ENCODE results near the gene TRAPPC12. TPM values are rescaled to one million over a fixed set of nuclear protein-coding genes. Genes with fewer than 3 reads are reported as not detected.
A peak's percentile ranks its signal among the peaks of the same experiment; 100 is the strongest.
"Not testable (repeated sequence)": the region's sequence is repeated elsewhere in the genome, so short reads cannot be mapped to it uniquely, and the experiment has no call there.

Gene TRAPPC12
- total RNA-seq, 1 donor from 2014 or later = 51.9 TPM

DNA sequence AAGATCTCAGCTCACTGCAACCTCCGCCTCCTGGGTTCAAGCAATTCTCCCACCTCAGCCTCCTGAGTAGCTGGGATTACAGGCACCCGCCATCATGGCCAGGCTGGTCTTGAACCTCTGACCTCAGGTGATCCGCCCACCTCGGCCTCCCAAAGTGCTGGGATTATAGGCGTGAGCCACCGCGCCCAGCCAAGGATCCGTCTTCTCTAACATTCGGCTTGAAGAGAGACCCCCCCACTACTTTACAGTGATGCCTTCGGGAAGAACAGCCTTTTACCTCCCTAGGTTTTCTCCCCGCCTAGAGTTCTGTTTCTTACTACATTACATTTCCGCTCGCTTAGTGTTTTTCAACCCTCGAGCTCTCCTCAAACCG is 117.2 kb downstream of the TRAPPC12 start:
- not testable (repeated sequence) for ATAC-seq
- DNase-seq (ENCODE audit: low spot score) = peak; percentile 30

DNA sequence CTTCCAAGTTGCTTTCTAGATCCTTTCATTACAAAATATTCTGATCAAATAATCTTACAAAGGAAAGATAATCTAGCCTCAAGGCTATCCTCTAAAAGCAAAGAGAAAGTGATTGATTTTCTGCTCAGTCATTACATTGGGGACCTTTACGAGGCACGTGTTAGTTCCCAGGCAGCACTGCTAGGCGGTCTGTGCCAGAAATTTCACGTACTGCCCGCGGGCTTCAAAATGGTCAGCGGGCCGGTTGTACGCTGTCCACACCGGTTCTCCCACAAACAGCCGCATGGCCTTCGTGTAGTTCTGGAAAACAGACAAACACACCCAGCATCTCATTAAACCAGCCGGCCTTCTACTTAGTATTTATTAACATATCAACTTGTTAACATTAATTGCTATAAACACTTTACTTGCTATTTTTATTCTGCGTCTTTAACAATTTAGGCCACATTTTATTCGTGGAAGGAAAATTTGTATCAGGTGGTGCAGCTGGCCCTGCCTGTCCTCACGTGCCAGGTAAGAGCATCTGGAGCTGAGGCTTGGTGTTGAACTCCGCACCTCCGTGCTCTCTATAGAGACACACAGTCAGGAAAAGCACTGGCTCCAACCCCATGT is 119.4 kb downstream of the TRAPPC12 start:
- ATAC-seq (no peak), DNase-seq (ENCODE audit: low spot score) (peak; percentile 32)

DNA sequence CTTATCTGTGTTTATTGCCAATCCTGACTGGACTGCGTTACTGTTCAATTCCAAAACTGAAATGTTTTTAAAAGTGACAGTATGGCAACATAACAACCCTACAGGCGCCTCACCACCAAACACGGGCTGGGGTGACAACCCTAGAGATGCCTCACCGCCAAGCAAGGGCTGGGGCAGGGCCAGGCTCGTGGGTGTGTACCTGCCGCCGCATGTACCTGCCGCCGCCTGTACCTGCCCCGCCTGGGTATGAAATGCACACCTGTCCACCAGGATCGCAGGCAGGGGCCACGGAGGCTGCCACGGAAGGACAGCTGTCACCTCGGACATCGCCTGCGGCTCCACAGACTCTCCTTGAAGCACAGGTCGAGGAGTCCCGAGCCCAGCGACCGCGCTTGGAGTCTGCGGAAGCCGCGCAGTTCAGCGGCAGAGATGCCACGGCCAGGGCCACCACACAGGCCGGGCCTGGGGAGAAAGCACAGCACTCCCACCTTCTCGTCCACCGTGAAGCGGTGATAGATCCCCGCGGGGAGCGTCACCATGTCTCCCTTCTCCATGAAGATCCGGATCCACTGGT is 120.9 kb downstream of the TRAPPC12 start:
- peak; percentile 31 for ATAC-seq
- peak; percentile 45 for DNase-seq (ENCODE audit: low spot score)

DNA sequence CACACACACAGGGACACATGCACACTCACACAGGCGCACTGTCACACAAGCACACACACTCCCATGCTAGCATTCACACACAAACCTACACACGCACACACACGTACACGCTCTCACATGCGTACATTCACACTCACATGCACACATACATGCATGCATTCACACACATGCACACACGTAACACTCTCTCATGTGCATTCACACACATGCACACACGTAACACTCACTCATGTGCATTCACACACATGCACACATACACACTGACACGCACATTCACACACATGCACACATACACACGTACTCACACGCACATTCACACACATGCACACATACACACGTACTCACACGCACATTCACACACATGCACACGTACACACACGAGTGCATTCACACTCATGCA is 123.6 kb downstream of the TRAPPC12 start:
- DNase-seq (ENCODE audit: low spot score) = no peak
- no peak for ATAC-seq

DNA sequence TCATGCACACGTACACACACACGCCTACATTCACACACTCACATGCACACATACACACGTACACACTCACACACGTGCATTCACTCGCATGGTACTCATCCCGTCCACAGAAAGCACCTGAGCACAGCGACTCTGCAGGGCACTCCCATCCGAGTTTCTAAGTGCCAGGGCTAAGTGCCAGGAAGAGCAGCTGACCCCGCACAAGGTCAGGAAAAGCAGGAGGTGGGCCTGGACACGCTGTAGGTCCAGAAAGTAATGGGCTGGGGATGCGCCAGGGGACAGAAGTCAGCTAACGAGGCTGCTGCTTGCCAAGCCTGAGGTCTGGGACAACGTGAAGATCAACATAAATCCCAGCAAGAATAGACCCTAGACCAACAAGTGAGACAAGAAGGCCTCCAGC is 124.0 kb downstream of the TRAPPC12 start:
- ATAC-seq (peak; percentile 48), DNase-seq (ENCODE audit: low spot score) (no peak)

DNA sequence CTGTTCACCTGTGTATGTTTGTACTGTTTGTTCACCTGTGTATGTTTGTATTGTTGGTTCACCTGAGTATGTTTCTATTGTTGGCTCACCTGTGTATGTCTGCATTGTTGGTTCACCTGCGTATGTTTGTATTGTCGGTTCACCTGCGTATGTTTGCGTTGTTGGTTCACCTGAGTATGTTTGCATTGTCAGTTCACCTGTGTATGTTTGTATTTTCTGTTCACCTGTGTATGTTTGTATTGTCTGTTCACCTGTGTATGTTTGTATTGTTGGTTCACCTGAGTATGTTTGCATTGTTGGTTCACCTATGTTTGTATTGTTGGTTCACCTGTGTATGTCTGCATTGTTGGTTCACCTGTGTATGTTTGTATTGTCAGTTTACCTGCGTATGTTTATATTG is 125.2 kb downstream of the TRAPPC12 start:
- DNase-seq (ENCODE audit: low spot score) = no peak
- no peak for ATAC-seq

DNA sequence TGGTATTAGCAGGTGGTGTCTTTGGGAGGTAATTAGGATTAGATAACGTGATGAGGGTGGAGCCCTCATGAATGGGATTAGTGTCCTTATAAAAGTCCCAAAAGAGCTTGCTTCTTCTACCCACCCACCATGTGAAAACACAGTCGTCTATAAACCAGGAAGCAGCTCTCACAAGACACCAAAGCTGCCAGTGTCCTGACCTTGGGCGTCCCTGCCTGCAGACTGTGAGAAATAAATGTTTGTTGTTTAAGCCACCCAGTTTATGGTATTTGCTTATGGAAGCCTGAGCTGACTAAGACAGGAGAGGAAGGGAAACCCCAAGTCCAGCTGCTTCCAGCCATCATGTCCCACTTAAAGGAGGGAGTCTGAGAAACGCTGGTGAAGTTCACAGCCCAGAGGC is 126.3 kb downstream of the TRAPPC12 start:
- DNase-seq (ENCODE audit: low spot score) = peak; percentile 14
- ATAC-seq = no peak

DNA sequence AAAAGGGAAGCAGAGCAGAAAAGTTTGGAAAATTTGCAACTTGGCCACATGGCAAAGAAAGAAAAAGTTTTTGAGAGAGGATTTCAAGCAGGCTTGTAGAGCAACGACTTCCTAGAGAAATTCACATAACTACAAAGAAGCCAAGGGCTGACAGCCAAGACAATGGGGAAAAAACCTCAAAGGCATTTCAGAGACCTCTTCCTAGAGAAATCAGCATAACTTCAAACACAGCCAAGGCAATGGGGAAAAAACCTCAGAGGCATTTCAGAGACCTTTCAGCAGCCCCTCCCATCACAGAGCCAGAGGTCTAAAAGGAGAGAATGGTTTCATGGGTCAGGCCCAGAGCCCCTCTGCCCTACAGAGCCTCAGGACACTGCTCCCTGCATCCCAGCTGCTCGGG is 132.6 kb downstream of the TRAPPC12 start:
- DNase-seq (ENCODE audit: low spot score) = no peak
- ATAC-seq = no peak

DNA sequence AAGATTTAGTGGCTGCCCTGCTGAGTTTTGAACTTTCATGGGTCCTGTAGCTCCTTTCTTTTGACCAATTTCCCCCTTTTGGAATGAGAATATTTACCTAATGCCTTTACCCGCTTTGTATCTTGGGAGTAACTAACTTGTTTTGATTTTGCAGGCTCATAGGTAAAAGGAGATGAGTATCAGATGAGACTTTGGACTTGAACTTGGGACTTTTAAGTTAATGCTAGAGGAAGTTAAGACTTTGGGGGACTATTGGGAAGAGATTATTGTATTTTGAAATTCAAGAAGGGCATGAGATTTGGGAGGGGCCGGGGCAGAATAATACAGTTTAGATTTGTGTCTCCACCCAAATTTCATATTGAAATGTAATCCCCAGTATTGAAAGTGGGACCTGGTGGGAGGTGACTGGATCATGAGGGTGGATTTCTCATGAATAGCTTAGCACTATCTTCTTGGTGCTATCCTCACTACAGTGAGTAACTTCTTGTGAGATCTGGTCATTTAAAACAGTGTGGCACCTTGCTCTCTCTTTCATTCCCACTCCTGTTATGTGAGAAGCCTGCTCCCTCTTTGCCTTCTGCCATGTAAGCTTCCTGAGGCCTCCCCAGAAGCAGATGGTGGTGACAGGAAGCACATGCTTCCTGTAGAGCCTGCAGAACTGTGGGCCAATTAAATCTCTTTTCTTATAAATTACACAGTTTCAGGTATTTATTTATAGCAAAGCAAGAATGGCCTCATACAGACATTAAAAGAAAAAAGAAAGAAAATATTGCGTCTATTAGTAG is 133.7 kb downstream of the TRAPPC12 start:
- ATAC-seq (no peak), DNase-seq (ENCODE audit: low spot score) (peak; percentile 8)

DNA sequence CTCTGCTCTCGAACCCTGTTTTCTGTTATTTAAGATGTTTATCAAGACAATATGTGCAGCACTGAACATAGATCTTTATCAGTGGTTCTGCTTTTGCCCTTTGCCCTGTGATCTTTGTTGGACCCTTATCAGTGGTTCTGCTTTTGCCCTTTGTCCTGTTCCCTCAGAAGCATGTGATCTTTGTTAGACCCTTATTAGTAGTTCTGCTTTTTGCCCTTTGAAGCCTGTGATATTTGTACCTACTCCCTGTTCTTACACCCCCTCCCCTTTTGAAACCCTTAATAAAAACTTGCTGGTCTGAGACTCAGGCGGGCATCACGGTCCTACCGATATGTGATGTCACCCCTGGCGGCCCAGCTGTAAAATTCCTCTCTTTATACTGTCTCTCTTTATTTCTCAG is 135.9 kb downstream of the TRAPPC12 start:
- ATAC-seq = not testable (repeated sequence)
- peak; percentile 39 for DNase-seq (ENCODE audit: low spot score)

DNA sequence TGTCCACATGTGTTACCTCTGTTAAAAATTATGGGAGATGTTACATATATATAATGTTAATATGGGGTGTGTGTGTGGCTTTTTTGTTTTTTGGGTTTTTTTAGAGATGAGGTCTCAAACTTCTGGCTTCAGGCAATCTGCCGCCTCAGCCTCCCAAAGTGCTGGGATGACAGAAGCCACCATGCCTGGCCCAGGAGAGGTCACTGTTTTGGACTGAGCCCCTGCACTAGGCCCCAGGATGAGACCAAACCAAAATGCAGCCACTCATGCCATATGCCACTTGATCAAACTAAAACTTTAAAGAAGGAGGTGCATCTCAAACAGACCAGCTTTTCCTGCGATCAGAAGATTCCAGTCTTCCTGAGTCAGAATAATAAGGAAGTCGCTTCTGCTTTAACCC is 137.3 kb downstream of the TRAPPC12 start:
- ATAC-seq (no peak), DNase-seq (ENCODE audit: low spot score) (peak; percentile 39)

DNA sequence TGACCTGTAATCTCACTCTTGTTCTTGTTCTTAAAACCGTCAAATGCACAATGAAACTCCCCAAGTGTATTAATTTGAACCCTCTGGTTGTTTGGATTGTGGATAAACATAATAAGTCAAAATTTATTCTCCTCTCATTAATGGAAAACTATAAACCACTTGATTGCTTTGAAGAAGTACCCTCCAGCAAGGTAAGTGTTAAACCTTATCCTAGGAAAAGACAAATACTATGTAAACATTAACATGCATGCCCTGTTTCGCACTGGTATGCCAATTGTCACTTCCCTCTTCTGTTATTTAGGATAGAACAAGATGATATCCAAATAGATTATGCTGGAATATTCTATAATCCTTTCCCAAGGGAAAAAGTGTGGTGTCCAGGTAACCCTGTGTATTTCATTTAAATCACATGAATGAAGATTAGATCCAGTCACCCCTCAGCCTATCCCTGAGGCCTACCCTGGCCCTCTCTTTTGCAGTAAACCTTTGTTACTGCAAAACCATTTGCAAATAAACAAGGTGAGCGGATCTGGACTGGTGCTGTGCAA is 138.5 kb downstream of the TRAPPC12 start:
- ATAC-seq (no peak), DNase-seq (ENCODE audit: low spot score) (no peak)

DNA sequence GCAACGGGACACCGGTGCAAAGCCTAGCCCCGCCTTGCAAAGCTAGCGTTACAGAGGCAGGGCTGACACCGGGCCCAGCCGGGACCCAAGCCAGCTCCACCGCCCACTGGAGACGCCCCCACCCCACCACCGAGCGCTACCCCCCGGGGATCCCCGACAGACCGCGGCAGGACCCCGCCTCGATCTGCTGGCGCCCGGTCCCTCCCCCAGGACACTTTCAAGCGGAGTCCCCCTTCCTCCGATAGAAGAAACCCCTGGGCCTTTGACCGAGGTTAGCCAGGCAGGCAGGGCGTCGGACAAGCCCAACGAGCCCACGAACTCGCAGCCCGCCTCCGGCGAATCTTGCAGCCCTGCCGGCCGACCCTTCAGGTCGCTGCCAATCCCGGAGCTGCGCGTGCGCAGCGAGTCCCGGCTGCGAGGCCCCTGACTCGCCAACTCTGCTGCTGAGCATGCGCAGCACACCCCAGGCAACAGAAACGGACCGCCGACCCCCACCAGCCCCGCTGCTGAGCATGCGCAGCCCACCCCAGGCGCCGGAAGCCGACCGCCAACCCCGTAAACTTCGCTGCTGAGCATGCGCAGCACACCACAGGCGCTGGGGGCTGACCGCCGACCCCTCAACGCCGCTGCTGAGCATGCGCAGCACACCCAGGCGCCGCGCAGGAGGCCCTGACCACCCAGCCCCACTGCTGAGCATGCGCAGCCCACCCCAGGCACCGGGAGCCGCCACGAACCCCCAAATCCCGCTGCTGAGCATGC is 139.2 kb downstream of the TRAPPC12 start:
- DNase-seq (ENCODE audit: low spot score) (peak; percentile 97), ATAC-seq (peak; percentile 73)

DNA sequence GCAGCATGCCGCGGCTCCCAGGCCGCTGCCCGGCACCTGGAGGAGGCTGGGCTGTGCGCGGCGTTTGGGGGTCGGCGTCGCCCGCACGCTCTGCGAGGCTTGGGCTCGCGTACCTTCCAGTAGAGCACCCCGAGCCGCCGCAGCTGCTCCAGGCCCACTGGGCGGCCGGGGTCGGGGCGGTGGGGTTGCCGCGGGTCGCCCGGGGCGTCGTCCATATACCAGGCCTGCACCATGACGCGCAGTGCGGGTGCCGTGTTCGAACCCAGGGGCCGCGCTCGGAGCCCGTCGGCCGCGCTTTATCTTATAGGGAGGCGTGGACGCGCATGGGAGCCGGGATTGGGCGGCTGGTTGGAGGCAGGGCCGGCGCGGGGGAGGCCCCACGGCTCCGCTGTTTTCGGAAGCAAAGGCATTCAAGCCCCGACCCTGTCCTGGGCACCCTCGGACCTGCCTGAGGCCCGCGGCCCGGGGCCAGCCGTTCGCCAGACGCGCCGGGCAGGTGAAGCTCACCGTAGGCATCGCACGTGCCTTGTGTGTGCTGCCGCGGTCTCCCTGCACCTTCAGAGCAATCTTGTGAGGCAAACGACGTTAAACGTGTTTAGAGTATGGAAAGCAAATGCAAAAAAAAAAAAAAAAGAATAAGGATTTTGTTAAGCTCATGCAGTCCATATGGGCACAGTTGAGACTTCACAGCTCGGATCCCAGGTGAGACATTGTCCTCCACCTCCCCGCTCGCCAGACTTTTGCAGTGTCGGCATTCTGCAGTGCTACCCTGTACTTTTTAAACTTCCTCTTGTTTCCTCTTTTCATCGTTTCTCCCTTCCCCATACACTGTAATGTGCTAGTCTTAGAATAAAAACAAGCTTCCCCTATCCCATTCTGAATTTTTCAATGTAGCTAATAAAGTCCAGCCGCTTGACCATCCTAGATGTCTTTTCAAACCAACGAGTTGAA is 140.0 kb downstream of the TRAPPC12 start, which contains the start of gene ADI1:
TSS of gene ADI1 (minus strand) at position 277 of the 951 bp plus-strand sequence. CDS start at position 233, 44 bp downstream.
- DNase-seq (ENCODE audit: low spot score) (peak; percentile 95), ATAC-seq (peak; percentile 82)

DNA sequence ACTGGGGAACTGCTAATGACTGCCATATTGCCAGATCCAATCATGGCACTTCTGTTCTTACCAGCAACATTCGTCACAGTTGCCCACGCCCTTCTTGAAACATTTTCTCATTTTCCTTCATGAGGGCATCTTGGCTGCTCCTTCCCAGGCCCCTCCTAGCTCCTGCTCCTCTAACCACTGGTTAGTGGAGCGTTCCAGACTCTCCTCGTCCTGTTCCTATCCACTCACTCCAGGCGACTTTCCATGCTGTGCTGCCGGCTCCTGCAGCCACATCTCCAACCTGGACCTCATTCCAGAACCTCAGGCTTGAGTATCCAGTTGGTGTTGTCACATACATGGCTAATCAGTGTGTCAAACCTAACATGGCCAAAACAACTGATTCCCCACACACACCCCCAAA is 141.1 kb downstream of the TRAPPC12 start:
- DNase-seq (ENCODE audit: low spot score) (no peak), ATAC-seq (no peak)

DNA sequence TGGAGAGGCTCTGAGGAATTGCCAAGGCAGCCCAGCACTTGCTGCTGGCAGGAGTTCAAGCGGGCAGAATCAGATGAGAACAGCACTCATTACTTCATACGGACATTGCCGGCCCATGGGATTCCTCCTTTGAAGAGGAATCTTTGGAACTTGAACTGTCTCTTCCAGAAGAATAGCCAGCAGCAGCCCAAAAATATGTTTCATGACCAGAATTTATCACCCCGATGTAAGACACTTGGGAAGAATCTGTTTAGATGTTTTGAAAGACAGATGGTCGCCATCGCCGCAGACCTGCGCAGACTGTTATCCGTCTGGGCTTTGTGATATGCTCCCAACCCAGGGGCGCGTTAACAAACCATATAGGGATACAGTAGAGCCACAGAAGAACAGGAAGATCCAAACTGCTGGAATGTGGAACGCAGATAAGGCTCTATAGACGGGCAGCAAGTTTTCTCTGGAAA is 143.5 kb downstream of the TRAPPC12 start:
- no peak for DNase-seq (ENCODE audit: low spot score)

DNA sequence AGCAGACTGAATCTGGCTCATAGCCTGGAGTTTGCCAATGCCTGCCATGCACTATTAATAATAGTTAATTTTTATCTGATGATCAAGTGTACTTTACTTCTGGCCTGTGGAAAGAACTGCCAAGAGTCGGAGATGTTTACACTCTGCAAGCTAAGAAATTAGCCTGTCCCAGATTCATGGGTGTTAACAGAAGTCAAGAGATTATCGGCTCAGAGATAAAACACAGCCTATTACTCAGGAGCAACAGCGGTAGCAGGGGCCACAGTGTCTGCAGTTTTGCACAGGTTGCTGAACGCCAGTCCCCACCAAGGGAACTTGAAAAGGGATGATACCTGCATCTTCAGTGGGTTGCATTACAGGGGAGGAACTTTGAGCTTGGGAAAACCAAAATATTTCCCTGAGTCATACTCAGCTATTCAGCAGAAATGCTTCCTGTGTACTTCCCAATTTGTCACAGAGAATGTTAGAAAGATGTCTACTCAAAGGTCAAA is 144.1 kb downstream of the TRAPPC12 start:
- ATAC-seq = peak; percentile 0
- DNase-seq (ENCODE audit: low spot score) = peak; percentile 43

More for the DNA sequence above, 143.5 kb downstream of the TRAPPC12 start:
- ATAC-seq = no peak

DNA sequence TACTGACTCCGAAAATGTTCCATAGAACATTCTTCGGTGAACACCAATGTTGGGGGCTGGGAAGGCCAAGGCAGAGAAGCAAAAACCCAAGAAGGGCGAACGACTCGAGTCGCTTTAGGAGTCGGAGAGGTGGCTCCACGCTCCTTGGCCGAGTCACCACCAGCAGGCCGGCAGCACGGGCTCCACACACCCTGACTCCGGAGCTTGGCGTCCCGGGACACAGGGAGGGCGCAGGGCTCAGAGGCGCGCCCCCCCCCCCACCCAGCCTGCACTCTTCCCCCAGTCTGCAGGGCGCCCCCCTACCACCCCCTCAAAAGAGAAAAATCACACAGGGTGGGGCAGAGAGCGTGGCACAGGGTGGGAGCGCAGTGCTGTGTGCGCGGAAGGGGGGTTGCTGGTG is 147.4 kb downstream of the TRAPPC12 start:
- no peak for ATAC-seq
- DNase-seq (ENCODE audit: low spot score) = no peak

Measured in left lobe of liver (tissue), 2 donors.